ENCODE results near the gene ZNF490.

DNA sequence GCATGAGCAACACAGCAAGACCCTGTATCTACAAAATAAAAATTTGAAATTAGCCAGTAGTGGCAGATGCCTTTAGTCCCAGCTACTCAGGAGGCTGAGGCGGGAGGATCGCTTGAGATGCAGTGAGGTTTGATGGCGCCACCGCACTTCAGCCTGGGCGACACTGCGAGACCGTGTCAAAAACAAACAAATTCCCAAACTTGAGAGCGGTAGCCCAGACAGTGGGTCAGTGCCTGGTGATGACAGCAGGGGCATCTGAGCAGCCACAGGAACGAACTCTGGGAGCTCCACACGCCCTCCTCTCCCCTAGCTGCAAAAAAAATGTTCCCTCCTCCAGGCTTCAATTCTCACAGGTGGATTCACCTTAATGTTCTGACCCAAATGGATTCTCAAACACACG lies 14.1 kb downstream of the ZNF490 start:
- TF ChIP-seq, protein P1, sequence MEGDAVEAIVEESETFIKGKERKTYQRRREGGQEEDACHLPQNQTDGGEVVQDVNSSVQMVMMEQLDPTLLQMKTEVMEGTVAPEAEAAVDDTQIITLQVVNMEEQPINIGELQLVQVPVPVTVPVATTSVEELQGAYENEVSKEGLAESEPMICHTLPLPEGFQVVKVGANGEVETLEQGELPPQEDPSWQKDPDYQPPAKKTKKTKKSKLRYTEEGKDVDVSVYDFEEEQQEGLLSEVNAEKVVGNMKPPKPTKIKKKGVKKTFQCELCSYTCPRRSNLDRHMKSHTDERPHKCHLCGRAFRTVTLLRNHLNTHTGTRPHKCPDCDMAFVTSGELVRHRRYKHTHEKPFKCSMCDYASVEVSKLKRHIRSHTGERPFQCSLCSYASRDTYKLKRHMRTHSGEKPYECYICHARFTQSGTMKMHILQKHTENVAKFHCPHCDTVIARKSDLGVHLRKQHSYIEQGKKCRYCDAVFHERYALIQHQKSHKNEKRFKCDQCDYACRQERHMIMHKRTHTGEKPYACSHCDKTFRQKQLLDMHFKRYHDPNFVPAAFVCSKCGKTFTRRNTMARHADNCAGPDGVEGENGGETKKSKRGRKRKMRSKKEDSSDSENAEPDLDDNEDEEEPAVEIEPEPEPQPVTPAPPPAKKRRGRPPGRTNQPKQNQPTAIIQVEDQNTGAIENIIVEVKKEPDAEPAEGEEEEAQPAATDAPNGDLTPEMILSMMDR (IDR thresholded peaks at IDR 0.05) = no peak
- TF ChIP-seq EZH2 (IDR thresholded peaks at IDR 0.05; ENCODE audit: borderline replicate concordance, insufficient read depth, low read depth, low read length, poor library complexity, severe bottlenecking) = no peak

All from B cell (primary cell).